ENCODE measurements around the gene CMTM7. TPM values are rescaled to one million over a fixed set of nuclear protein-coding genes. Genes with fewer than 3 reads are reported as not detected.

Gene CMTM7
- total RNA-seq, 1 donor from 2014 or later, result 71.4 TPM

DNA sequence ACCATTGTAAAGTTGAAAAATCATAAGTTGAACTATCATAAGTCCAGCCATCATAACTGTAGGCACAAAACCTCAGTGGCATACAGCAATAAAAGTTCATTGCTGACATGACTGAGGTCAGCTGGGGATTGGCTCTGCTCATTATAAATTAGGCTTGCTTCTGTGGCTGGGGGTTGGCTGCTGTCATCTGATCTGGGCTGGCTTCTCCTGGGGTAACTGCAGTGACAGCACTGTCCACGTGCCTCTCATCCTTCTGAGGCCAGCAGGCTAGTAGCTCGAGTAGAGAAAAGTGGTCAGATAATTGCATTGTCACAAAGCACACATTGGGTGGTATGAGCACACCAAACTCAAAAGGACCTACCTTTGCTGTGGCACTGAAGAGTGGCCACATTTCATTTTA is 31.3 kb downstream of the CMTM7 start:
- H3K4me3 ChIP-seq (ENCODE audit: low read depth, low read length), result no peak overlapping the region
- TF ChIP-seq, protein P1, sequence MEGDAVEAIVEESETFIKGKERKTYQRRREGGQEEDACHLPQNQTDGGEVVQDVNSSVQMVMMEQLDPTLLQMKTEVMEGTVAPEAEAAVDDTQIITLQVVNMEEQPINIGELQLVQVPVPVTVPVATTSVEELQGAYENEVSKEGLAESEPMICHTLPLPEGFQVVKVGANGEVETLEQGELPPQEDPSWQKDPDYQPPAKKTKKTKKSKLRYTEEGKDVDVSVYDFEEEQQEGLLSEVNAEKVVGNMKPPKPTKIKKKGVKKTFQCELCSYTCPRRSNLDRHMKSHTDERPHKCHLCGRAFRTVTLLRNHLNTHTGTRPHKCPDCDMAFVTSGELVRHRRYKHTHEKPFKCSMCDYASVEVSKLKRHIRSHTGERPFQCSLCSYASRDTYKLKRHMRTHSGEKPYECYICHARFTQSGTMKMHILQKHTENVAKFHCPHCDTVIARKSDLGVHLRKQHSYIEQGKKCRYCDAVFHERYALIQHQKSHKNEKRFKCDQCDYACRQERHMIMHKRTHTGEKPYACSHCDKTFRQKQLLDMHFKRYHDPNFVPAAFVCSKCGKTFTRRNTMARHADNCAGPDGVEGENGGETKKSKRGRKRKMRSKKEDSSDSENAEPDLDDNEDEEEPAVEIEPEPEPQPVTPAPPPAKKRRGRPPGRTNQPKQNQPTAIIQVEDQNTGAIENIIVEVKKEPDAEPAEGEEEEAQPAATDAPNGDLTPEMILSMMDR (conservative IDR thresholded peaks at IDR 0.05; ENCODE audit: low read depth, low read length), result no peak
- DNase-seq (ENCODE audit: low read depth), result no peak

DNA sequence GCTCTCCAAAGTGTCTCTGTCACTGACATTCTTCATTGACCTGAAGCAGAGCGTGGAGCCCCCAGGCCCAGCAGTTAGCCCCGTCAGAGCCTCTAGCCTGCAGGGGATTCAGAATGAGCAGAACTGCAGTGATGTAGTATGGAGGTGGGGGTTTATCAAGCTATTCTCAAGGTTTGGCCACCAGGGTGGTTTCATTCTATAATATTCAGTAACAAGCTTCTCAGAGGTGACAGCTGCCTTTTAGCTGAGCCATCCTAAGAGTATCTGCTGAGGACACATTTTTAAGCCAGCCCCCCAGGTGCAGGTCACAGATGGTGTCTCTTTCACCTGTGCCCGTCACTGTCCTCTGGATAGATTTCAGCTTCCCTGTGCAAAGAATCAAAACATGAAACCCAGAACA is 31.9 kb downstream of the CMTM7 start:
- TF ChIP-seq, protein P1 (conservative IDR thresholded peaks at IDR 0.05; ENCODE audit: low read depth, low read length), result no peak
- DNase-seq (ENCODE audit: low read depth), result no peak
- no peak overlapping the region for H3K4me3 ChIP-seq (ENCODE audit: low read depth, low read length)

DNA sequence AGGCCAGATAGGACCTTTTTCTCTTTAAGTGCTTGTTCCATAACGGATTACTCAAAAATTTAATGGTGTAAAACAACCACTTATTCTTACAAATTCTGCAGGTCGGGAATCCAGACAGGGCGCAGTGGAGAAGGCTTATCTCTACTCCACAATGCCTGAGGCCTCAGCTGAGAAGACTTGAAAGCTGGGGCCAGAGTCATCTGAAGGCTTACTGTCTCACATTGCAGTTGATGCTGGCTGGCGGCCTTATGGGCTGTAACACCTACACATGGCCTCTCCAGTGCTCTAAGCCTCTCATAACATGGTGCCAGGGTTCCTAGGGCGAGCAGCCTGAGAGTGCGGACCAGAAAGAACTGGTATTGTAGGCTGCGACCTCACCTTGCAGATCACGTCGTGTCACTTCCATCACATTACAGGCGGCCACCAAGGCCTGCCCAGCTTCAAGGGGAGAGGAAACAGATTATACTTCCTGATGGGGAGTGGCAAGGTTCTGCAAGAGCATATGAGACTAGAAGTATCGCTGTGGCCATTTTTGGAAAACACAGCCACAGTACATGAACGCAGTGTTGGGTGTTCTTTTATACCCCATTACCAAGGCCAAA is 32.4 kb downstream of the CMTM7 start:
- H3K4me3 ChIP-seq (ENCODE audit: low read depth, low read length), result no peak overlapping the region
- no peak for DNase-seq (ENCODE audit: low read depth)
- TF ChIP-seq, protein P1 (conservative IDR thresholded peaks at IDR 0.05; ENCODE audit: low read depth, low read length), result no peak

DNA sequence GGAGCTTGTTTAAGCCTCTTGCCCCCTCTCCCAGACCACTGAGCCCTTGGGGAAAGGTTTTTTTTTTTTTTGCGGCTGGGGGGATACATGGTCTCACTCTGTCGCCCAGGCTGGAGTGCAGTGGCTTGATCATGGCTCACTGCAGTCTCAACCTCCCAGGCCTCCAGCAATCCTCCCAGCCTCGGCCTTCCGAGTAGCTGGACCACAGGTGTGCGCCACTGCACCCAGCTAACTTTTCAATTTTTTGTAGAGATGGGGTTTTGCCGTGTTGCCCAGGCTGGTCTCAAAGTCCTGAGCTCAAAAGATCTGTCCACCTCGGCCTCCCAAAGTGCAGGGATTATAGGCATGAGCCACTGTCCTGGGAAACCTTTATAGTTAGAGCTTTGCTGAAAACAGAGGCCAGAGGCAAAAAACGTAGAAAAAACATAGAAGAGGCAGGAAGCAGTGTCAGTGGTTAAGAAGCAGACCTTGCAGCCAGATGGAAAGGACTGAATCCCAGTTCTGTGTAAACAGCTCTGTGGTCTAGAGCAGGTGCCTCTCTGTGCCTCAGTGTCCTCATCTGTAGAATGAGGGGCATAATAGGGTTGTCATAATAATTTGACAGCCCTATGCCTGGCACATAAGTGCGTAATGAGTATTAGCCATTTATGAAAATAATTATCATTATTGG is 33.1 kb downstream of the CMTM7 start:
- TF ChIP-seq, protein P1 (conservative IDR thresholded peaks at IDR 0.05; ENCODE audit: low read depth, low read length), result no peak
- no peak for DNase-seq (ENCODE audit: low read depth)
- no peak overlapping the region for H3K4me3 ChIP-seq (ENCODE audit: low read depth, low read length)

DNA sequence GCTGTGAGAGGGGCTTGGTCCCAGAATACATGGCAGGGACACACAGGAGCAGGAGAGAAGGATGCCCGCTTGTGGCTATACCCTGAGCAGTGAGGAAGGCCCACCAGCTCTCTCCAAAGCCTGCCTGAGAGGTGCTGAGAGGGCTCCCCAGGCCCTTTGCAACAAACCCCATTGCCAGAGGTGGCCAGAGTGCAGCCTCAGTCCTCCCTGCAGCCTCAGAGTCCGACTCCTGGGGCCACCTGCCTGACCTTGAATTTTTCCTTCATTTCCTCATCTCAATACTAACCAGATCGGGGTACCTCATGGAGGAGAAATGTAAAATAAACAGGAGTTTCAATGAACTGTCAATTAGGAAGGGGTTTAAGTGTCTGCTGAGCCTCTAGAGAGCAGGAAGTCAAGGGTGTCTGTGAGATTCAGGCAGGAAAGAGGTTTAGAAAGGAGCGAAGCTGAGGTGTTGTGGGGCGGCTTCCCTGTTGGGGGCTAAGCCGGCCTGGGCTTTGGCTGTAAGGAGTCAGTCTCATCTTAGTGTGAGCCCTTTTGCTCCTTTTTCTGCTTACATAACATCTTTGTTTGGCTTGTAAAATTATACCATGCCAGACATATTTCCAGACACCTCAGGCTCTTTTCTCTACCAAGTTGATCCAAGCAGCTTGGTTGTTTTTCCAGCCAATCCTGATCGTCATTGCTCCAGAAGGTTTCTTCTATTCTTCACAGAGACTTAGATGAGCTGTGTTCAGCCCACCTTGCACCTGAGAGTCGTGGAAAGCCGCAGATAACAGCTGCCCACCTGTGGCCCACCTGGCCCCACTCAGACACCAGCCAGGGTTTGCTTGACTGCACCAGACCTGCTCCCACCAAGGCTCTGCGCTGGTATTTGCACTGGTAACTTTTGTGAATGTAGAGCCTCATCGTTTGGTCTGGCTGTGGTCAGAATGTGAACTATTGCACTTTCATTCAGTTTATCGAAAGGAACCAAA is 36.7 kb downstream of the CMTM7 start:
- TF ChIP-seq, protein P1 (conservative IDR thresholded peaks at IDR 0.05; ENCODE audit: low read depth, low read length), result no peak
- no peak for DNase-seq (ENCODE audit: low read depth)
- H3K4me3 ChIP-seq (ENCODE audit: low read depth, low read length), result no peak overlapping the region

DNA sequence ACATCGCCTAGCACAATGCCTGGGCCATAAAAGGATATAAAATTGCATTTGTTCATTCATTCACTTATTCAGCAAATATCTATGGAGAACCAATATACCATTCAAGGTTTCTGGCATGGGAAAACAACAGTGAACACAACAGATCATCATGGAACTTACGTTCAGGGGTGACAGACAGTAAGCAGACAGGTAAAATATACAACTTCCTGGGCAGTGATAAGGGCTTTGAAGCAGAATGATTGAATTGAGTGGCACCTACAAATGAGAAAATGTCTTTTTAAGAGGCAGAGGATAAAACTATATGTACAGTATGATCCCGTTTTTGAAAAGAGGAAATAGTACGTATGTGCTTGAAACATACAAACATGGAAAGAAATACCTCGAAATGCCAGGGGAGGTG is 39.2 kb downstream of the CMTM7 start:
- no peak overlapping the region for H3K4me3 ChIP-seq (ENCODE audit: low read depth, low read length)
- DNase-seq (ENCODE audit: low read depth), result no peak
- TF ChIP-seq, protein P1 (conservative IDR thresholded peaks at IDR 0.05; ENCODE audit: low read depth, low read length), result no peak

All from epithelial cell of proximal tubule (primary cell).